Gastroesophageal sphincter (tissue), 4 donors: ENCODE measurements around the gene PLXNA2. TPM values are rescaled to one million over a fixed set of nuclear protein-coding genes. Genes with fewer than 3 reads are reported as not detected.

Experiments used
- ATAC-seq: fragments of 150-250 bp; one replicate; pipeline ENCODE4 v1.9.1; 2016; ENCODE audit warnings: mild to moderate bottlenecking, moderate library complexity
- H3K27ac ChIP-seq, 4 donors: fragments of 200-600 bp; sonication (generic) in 3 of 4; 1 replicate in 3 of 4; 2 replicates in 1 of 4; pipeline ENCODE4 v1.5.1; 2016 to 2019
- H3K27me3 ChIP-seq: fragments of 200-600 bp; sonication (generic); one replicate; pipeline ENCODE4 v1.5.1; 2019
- H3K36me3 ChIP-seq, 2 donors: fragments of 200-600 bp; sonication (generic); one replicate each; pipeline ENCODE4 v1.5.1; 2019; ENCODE audit warnings: control low read depth in 1 of 2
- H3K4me1 ChIP-seq, 3 donors: fragments of 200-600 bp; sonication (generic); 1 replicate in 2 of 3; 2 replicates in 1 of 3; pipeline ENCODE4 v1.5.1; 2016 to 2019; ENCODE audit warnings: control low read depth in 2 of 3
- H3K4me3 ChIP-seq, 2 donors: fragments of 200-600 bp; sonication (generic); one replicate each; pipeline ENCODE4 v1.5.1; 2019; ENCODE audit warnings: mild to moderate bottlenecking in 1 of 2, moderate library complexity in 1 of 2
- H3K9me3 ChIP-seq, 3 donors: fragments of 200-600 bp; sonication (generic); one replicate each; pipeline ENCODE4 v1.5.1; 2017 to 2019; ENCODE audit warnings: control low read depth in 2 of 3
- CTCF ChIP-seq, 4 experiments: fragments of 200-600 bp in 2 of 4; fragments of 450-650 bp in 2 of 4; sonication (generic) in 1 of 4; IDR thresholded peaks; one replicate each; pipeline ENCODE4 v1.5.1; 2017 to 2019; ENCODE audit warnings: antibody characterized with exemption in 4 of 4, mild to moderate bottlenecking in 2 of 4, moderate library complexity in 2 of 4
- EP300 ChIP-seq: sonication (generic); formaldehyde crosslinking; IDR thresholded peaks from one replicate; pipeline ENCODE4 v1.6.1; 2017; ENCODE audit warnings: antibody characterized with exemption, mild to moderate bottlenecking
- POLR2A ChIP-seq, 2 donors: fragments of 450-650 bp; IDR thresholded peaks; one replicate each; pipeline ENCODE4 v1.6.1; 2017; ENCODE audit warnings: antibody characterized with exemption in 2 of 2, mild to moderate bottlenecking in 2 of 2, moderate library complexity in 1 of 2
- POLR2AphosphoS5 ChIP-seq: sonication (generic); formaldehyde crosslinking; IDR thresholded peaks from one replicate; pipeline ENCODE4 v1.6.1; 2017; ENCODE audit warnings: antibody characterized with exemption
- WGBS, 2 donors: methylation state at CpG; one replicate each; pipeline ENCODE4 v1.1.5; 2018; ENCODE audit warnings: low coverage in 1 of 2; 5-methylcytosine and 5-hydroxymethylcytosine counted together
- total RNA-seq, 4 donors: library from RNA; depleted of rRNA; stranded (reverse); fragments of >200 nt; gene quantifications; one replicate each; pipeline ENCODE4 v1.1.0, GENCODE V29; 2016

Gene PLXNA2
- total RNA-seq, 4 donors from 2014 or later = 12.5 to 38.3 (median 32.0) TPM

GRCh38 chr1:207999274-207999915 is 244.8 kb downstream of the PLXNA2 start:
- ATAC-seq = no peak
- Histone ChIP-seq H3K27ac (no peak overlapping the region), H3K4me1 (peaks cover 0 to 7% (median 0%) of the 10 kb centered on the region in 3 donors), H3K4me3 (no peak overlapping the region), H3K27me3 (no peaks in the 10 kb centered on the region), H3K9me3 (no peaks in the 10 kb centered on the region), H3K36me3 (no peaks in the 10 kb centered on the region)
- TF ChIP-seq POLR2AphosphoS5 (no peak), POLR2A (IDR thresholded peaks at IDR 0.05) (no peak), CTCF (IDR thresholded peaks at IDR 0.05) (no peak), EP300 (no peak)
- WGBS, 2 donors = 80 to 100% methylated on average over 1 to 2 of the region's 3 CpGs

- Histone ChIP-seq H3K4me1 (peaks cover 0 to 7% (median 0%) of the 10 kb centered on the region in 3 donors), H3K27ac (no peak overlapping the region), H3K9me3 (peaks cover 0 to 2% (median 0%) of the 10 kb centered on the region in 3 donors), H3K4me3 (no peak overlapping the region), H3K27me3 (no peaks in the 10 kb centered on the region), H3K36me3 (no peaks in the 10 kb centered on the region)
- no peak for ATAC-seq
- 85 to 87% methylated on average over 2 of the region's 2 CpGs for WGBS, 2 donors
- no peak for TF ChIP-seq POLR2AphosphoS5
- TF ChIP-seq EP300 = no peak
- no peak for TF ChIP-seq CTCF (IDR thresholded peaks at IDR 0.05)
- no peak for TF ChIP-seq POLR2A (IDR thresholded peaks at IDR 0.05)
Measured at GRCh38 chr1:207998691-207999090, 245.5 kb downstream of the PLXNA2 start.

- Histone ChIP-seq H3K27ac (no peak overlapping the region), H3K36me3 (no peaks in the 10 kb centered on the region), H3K27me3 (no peaks in the 10 kb centered on the region), H3K4me3 (no peak overlapping the region), H3K9me3 (peaks cover 0 to 5% (median 0%) of the 10 kb centered on the region in 3 donors), H3K4me1 (peaks cover 0 to 7% (median 0%) of the 10 kb centered on the region in 3 donors)
- 37 to 53% methylated on average over 5 to 9 of the region's 9 CpGs for WGBS, 2 donors
- TF ChIP-seq POLR2AphosphoS5 (no peak), CTCF (IDR thresholded peaks at IDR 0.05) (peak; percentile 71 to 80 (median 76))
- peak; percentile 87 for ATAC-seq
Measured at GRCh38 chr1:207997486-207998268, 246.5 kb downstream of the PLXNA2 start.

- H3K27me3 ChIP-seq = no peaks in the 10 kb centered on the region
- no peak for ATAC-seq
- no peak overlapping the region for H3K27ac ChIP-seq
- TF ChIP-seq EP300 (no peak), CTCF (IDR thresholded peaks at IDR 0.05) (no peak), POLR2AphosphoS5 (no peak), POLR2A (IDR thresholded peaks at IDR 0.05) (no peak)
- H3K9me3 ChIP-seq = peaks cover 0 to 5% (median 0%) of the 10 kb centered on the region in 3 donors
- H3K4me3 ChIP-seq = no peak overlapping the region
- H3K36me3 ChIP-seq = no peaks in the 10 kb centered on the region
- peaks cover 0 to 7% (median 0%) of the 10 kb centered on the region in 3 donors for H3K4me1 ChIP-seq
Measured at GRCh38 chr1:207996636-207997035, 247.5 kb downstream of the PLXNA2 start.
